Measurements from ENCODE around the gene FTL. TPM values are rescaled to one million over a fixed set of nuclear protein-coding genes. Genes with fewer than 3 reads are reported as not detected.

FTL gene
- total and polyA plus RNA-seq, 4 donors, result 2,880 to 22,369 (median 12,158) TPM

- no peak overlapping the region for H3K4me3 ChIP-seq
- no peak overlapping the region for H3K9ac ChIP-seq (ENCODE audit: insufficient read depth in 1 of 2, low read length in 2 of 2)
- no peak for DNase-seq
- ATAC-seq (ENCODE audit: insufficient read depth, low FRiP score), result no peak
- peaks cover 0 to 11% (median 9%) of the 10 kb centered on the region in 5 donors for H3K4me1 ChIP-seq (ENCODE audit: control insufficient read depth in 5 of 5, insufficient read depth in 5 of 5, low read length in 5 of 5)
- peaks cover 12 to 40% (median 26%) of the 10 kb centered on the region in 4 donors for H3K36me3 ChIP-seq (ENCODE audit: control insufficient read depth in 4 of 4, insufficient read depth in 4 of 4, low read length in 4 of 4)
- no peak overlapping the region for H3K27ac ChIP-seq (ENCODE audit: low read depth in 1 of 2, low read length in 1 of 2)
- no peaks in the 10 kb centered on the region for H3K9me3 ChIP-seq (ENCODE audit: control insufficient read depth in 4 of 4, insufficient read depth in 3 of 4, low read length in 3 of 4)
- 90 to 96% methylated on average over 7 of the region's 7 CpGs for WGBS, 2 donors
- no peaks in the 10 kb centered on the region for H3K27me3 ChIP-seq (ENCODE audit: control insufficient read depth in 3 of 3, insufficient read depth in 3 of 3, low read length in 2 of 3)
- TF ChIP-seq CTCF (IDR thresholded peaks at IDR 0.05; ENCODE audit: control extremely low read depth, extremely low read depth), result no peak
Observed at GRCh38 chr19:48988286-48988685, 23.2 kb downstream of the FTL start.

- Histone ChIP-seq H3K9me3 (ENCODE audit: control insufficient read depth in 4 of 4, insufficient read depth in 3 of 4, low read length in 3 of 4) (no peaks in the 10 kb centered on the region), H3K4me3 (no peak overlapping the region), H3K27ac (ENCODE audit: low read depth in 1 of 2, low read length in 1 of 2) (no peak overlapping the region), H3K9ac (ENCODE audit: insufficient read depth in 1 of 2, low read length in 2 of 2) (no peak overlapping the region), H3K27me3 (ENCODE audit: control insufficient read depth in 3 of 3, insufficient read depth in 3 of 3, low read length in 2 of 3) (no peaks in the 10 kb centered on the region), H3K4me1 (ENCODE audit: control insufficient read depth in 5 of 5, insufficient read depth in 5 of 5, low read length in 5 of 5) (peaks cover 0 to 11% (median 9%) of the 10 kb centered on the region in 5 donors), H3K36me3 (ENCODE audit: control insufficient read depth in 4 of 4, insufficient read depth in 4 of 4, low read length in 4 of 4) (peaks cover 7 to 37% (median 24%) of the 10 kb centered on the region in 4 donors)
- DNase-seq (no peak), ATAC-seq (ENCODE audit: insufficient read depth, low FRiP score) (no peak)
- no peak for TF ChIP-seq CTCF (IDR thresholded peaks at IDR 0.05; ENCODE audit: control extremely low read depth, extremely low read depth)
- 90 to 95% methylated on average over 9 of the region's 9 CpGs for WGBS, 2 donors
Observed at GRCh38 chr19:48988860-48989259, 23.8 kb downstream of the FTL start.

- no peak for ATAC-seq (ENCODE audit: insufficient read depth, low FRiP score)
- no peak for DNase-seq
- no peak for TF ChIP-seq CTCF (IDR thresholded peaks at IDR 0.05; ENCODE audit: control extremely low read depth, extremely low read depth)
- H3K27me3 ChIP-seq (ENCODE audit: control insufficient read depth in 3 of 3, insufficient read depth in 3 of 3, low read length in 2 of 3), result no peaks in the 10 kb centered on the region
- H3K4me3 ChIP-seq, result no peak overlapping the region
- H3K9ac ChIP-seq (ENCODE audit: insufficient read depth in 1 of 2, low read length in 2 of 2), result no peak overlapping the region
- peaks cover 5 to 36% (median 23%) of the 10 kb centered on the region in 4 donors for H3K36me3 ChIP-seq (ENCODE audit: control insufficient read depth in 4 of 4, insufficient read depth in 4 of 4, low read length in 4 of 4)
- H3K27ac ChIP-seq (ENCODE audit: low read depth in 1 of 2, low read length in 1 of 2), result peak overlapping the region in 1 of 2 donors; percentile 96
- WGBS, 2 donors, result 81 to 92% methylated on average over 17 of the region's 17 CpGs
- no peaks in the 10 kb centered on the region for H3K9me3 ChIP-seq (ENCODE audit: control insufficient read depth in 4 of 4, insufficient read depth in 3 of 4, low read length in 3 of 4)
- peaks cover 4 to 19% (median 10%) of the 10 kb centered on the region in 5 donors for H3K4me1 ChIP-seq (ENCODE audit: control insufficient read depth in 5 of 5, insufficient read depth in 5 of 5, low read length in 5 of 5)
Observed at GRCh38 chr19:48989701-48990291, 24.7 kb downstream of the FTL start.

GRCh38 chr19:48990400-48990799 lies 25.3 kb downstream of the FTL start:
- no peaks in the 10 kb centered on the region for H3K9me3 ChIP-seq (ENCODE audit: control insufficient read depth in 4 of 4, insufficient read depth in 3 of 4, low read length in 3 of 4)
- peaks cover 0 to 30% (median 17%) of the 10 kb centered on the region in 4 donors for H3K36me3 ChIP-seq (ENCODE audit: control insufficient read depth in 4 of 4, insufficient read depth in 4 of 4, low read length in 4 of 4)
- DNase-seq (no peak), ATAC-seq (ENCODE audit: insufficient read depth, low FRiP score) (no peak)
- H3K4me3 ChIP-seq, result no peak overlapping the region
- no peak overlapping the region for H3K9ac ChIP-seq (ENCODE audit: insufficient read depth in 1 of 2, low read length in 2 of 2)
- H3K27ac ChIP-seq (ENCODE audit: low read depth in 1 of 2, low read length in 1 of 2), result peak overlapping the region in 1 of 2 donors; percentile 96
- TF ChIP-seq CTCF (IDR thresholded peaks at IDR 0.05; ENCODE audit: control extremely low read depth, extremely low read depth), result no peak
- peaks cover 4 to 22% (median 10%) of the 10 kb centered on the region in 5 donors for H3K4me1 ChIP-seq (ENCODE audit: control insufficient read depth in 5 of 5, insufficient read depth in 5 of 5, low read length in 5 of 5)
- no peaks in the 10 kb centered on the region for H3K27me3 ChIP-seq (ENCODE audit: control insufficient read depth in 3 of 3, insufficient read depth in 3 of 3, low read length in 2 of 3)
- 68 to 81% methylated on average over 4 of the region's 4 CpGs for WGBS, 2 donors

All from lung (tissue), 12 donors.